A549 (cell line): ENCODE results near the gene DNAJB6.

Source experiments
- BHLHE40 ChIP-seq: IDR thresholded peaks from 2 replicates; pipeline ENCODE4 v1.6.1; 2012; ENCODE audit warnings: low read depth, low read length, inconsistent platforms
- EP300 ChIP-seq, 2 experiments: fragments of >200 bp; sonication (Bioruptor Twin); formaldehyde crosslinking; IDR thresholded peaks; 2 replicates in 1 of 2; 3 replicates in 1 of 2; pipeline ENCODE4 v1.6.1; 2016 to 2017
- JUNB ChIP-seq: fragments of >200 bp; sonication (Bioruptor Twin); formaldehyde crosslinking; IDR thresholded peaks from 2 replicates; pipeline ENCODE4 v1.6.1; 2016
- PHF8 ChIP-seq: fragments of 200-600 bp; sonication (generic); IDR thresholded peaks from 2 replicates; pipeline ENCODE4 v1.6.1; 2016; ENCODE audit warnings: low read depth, mild to moderate bottlenecking, antibody characterized with exemption, moderate library complexity, borderline replicate concordance
- POLR2A ChIP-seq: IDR thresholded peaks from 2 replicates; pipeline ENCODE4 v1.6.1; 2012; ENCODE audit warnings: mild to moderate bottlenecking, low read length
- SREBF2 ChIP-seq: fragments of 450-650 bp; IDR thresholded peaks from 2 replicates; pipeline ENCODE4 v1.6.1; 2014; ENCODE audit warnings: mild to moderate bottlenecking, moderate library complexity
- ZSCAN20 ChIP-seq: fragments of 250-450 bp; sonication (Bioruptor Pico); IDR thresholded peaks from 2 replicates; pipeline ENCODE4 v1.8.0; 2022; ENCODE audit warnings: mild to moderate bottlenecking, moderate library complexity
- TF ChIP-seq, protein P1 (sequence below): fragments of >200 bp; sonication (Bioruptor Twin); formaldehyde crosslinking; IDR thresholded peaks from 3 replicates; pipeline ENCODE4 v1.5.1; 2016
- TF ChIP-seq, protein P2 (sequence below): fragments of 200-600 bp; sonication (generic); IDR thresholded peaks from 2 replicates; pipeline ENCODE4 v1.6.1; 2016; ENCODE audit warnings: antibody characterized with exemption, mild to moderate bottlenecking, moderate library complexity
- TF ChIP-seq, protein P3 (sequence below): fragments of 250-450 bp; sonication (Bioruptor Pico); IDR thresholded peaks from 2 replicates; pipeline ENCODE4 v1.5.0; 2021; ENCODE audit warnings: mild to moderate bottlenecking, moderate library complexity, borderline replicate concordance

GRCh38 chr7:157361537-157361936 lies 24.7 kb downstream of the DNAJB6 start:
- no peak for TF ChIP-seq ZSCAN20 (CRISPR knock-in tag)
- TF ChIP-seq, protein P1, sequence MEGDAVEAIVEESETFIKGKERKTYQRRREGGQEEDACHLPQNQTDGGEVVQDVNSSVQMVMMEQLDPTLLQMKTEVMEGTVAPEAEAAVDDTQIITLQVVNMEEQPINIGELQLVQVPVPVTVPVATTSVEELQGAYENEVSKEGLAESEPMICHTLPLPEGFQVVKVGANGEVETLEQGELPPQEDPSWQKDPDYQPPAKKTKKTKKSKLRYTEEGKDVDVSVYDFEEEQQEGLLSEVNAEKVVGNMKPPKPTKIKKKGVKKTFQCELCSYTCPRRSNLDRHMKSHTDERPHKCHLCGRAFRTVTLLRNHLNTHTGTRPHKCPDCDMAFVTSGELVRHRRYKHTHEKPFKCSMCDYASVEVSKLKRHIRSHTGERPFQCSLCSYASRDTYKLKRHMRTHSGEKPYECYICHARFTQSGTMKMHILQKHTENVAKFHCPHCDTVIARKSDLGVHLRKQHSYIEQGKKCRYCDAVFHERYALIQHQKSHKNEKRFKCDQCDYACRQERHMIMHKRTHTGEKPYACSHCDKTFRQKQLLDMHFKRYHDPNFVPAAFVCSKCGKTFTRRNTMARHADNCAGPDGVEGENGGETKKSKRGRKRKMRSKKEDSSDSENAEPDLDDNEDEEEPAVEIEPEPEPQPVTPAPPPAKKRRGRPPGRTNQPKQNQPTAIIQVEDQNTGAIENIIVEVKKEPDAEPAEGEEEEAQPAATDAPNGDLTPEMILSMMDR, result no peak
- TF ChIP-seq BHLHE40, result no peak
- TF ChIP-seq, protein P2, sequence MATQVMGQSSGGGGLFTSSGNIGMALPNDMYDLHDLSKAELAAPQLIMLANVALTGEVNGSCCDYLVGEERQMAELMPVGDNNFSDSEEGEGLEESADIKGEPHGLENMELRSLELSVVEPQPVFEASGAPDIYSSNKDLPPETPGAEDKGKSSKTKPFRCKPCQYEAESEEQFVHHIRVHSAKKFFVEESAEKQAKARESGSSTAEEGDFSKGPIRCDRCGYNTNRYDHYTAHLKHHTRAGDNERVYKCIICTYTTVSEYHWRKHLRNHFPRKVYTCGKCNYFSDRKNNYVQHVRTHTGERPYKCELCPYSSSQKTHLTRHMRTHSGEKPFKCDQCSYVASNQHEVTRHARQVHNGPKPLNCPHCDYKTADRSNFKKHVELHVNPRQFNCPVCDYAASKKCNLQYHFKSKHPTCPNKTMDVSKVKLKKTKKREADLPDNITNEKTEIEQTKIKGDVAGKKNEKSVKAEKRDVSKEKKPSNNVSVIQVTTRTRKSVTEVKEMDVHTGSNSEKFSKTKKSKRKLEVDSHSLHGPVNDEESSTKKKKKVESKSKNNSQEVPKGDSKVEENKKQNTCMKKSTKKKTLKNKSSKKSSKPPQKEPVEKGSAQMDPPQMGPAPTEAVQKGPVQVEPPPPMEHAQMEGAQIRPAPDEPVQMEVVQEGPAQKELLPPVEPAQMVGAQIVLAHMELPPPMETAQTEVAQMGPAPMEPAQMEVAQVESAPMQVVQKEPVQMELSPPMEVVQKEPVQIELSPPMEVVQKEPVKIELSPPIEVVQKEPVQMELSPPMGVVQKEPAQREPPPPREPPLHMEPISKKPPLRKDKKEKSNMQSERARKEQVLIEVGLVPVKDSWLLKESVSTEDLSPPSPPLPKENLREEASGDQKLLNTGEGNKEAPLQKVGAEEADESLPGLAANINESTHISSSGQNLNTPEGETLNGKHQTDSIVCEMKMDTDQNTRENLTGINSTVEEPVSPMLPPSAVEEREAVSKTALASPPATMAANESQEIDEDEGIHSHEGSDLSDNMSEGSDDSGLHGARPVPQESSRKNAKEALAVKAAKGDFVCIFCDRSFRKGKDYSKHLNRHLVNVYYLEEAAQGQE, result no peak
- TF ChIP-seq POLR2A, result no peak
- no peak for TF ChIP-seq PHF8
- TF ChIP-seq EP300 (IDR thresholded peaks at IDR 0.05), result no peak
- TF ChIP-seq SREBF2, result no peak
- TF ChIP-seq, protein P3, sequence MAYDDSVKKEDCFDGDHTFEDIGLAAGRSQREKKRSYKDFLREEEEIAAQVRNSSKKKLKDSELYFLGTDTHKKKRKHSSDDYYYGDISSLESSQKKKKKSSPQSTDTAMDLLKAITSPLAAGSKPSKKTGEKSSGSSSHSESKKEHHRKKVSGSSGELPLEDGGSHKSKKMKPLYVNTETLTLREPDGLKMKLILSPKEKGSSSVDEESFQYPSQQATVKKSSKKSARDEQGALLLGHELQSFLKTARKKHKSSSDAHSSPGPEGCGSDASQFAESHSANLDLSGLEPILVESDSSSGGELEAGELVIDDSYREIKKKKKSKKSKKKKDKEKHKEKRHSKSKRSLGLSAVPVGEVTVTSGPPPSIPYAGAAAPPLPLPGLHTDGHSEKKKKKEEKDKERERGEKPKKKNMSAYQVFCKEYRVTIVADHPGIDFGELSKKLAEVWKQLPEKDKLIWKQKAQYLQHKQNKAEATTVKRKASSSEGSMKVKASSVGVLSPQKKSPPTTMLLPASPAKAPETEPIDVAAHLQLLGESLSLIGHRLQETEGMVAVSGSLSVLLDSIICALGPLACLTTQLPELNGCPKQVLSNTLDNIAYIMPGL, result no peak
- TF ChIP-seq JUNB, result no peak
